Measurements from ENCODE around the gene IFTAP.
A peak's percentile ranks its signal among the peaks of the same experiment; 100 is the strongest.
"Not testable (repeated sequence)": the region's sequence is repeated elsewhere in the genome, so short reads cannot be mapped to it uniquely, and the experiment has no call there.

The IFTAP gene, protein sequence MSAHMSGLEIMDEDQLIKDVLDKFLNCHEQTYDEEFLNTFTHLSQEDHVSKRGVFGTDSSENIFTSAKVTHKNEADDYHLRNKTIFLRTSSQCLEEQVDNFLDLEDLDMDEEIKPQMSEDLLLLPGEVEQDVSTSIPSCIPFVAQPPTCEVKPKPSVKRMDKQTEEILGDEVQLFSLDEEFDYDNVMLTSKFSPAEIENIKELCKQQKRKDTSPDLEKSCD

DNA sequence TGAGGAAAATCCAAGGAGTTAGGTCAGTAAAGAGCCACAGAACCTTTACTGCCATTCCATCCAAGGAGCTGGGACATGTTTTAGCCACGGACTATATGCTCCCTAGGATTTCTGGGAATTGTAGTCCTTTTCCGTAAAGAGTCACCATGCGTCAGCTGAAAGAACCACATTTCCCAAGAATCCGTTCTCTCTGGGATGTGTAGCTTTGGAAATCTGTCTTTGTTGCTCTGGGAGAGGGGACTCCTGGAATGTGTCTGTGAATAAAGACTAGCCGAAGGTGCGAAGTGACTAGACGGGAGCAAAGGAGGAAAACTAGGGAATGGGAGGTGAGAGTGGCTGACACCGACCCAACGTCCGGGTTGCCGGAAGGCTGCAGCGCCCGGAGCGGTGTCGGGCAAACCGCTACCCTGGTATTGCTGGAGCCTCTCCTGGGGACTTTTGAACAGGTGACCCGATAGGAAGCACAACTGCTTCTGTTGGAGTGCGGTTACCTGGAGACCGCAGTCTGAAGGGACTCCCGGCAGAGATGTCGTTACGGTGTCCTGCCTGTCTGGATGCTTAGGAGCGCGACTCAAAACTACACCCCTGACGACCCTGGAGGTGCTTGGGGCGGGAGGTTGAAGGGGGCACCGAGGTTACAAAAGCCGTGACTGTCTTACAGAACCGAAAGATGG lies at the start of gene IFTAP:
IFTAP (plus strand) TSS at position 187 of the 674 bp plus-strand sequence. CDS start 15,602 bp downstream, outside the sequence.
- DNase-seq: peak; percentile 84

DNA sequence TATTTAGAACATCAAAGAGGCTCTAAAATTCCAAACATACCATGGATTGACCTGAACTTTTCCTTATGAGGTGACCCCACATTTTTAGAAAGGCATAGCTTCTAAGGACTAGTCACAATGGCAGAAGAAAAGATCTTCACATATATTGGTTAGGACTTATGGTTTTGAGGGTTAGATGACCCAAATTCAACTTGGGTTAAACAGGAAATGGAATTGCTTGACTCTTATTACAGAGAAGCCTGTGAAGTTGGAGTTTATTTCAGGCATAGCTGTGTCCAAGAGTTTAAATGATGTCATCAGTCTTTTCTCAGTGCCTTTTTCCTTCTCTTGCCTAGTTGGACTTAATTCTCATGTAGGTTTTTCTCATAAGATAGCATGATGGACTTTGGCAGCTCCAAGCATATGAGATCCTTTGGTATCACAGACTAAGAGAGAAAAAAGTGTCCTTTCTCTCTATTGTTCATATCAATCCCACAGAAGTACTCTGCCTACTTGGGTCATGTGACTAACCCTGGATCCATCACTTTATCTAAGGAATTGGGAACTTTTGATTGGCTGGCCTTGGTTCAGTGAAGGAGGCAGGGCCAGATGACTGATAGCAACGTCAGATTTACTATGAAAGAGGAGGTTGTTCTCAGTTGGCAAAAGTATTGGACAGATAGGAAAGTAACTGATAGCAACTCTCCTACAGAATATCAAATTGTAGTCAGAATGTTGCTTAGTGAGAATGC lies 43.8 kb upstream of the IFTAP start:
- no peak for DNase-seq

DNA sequence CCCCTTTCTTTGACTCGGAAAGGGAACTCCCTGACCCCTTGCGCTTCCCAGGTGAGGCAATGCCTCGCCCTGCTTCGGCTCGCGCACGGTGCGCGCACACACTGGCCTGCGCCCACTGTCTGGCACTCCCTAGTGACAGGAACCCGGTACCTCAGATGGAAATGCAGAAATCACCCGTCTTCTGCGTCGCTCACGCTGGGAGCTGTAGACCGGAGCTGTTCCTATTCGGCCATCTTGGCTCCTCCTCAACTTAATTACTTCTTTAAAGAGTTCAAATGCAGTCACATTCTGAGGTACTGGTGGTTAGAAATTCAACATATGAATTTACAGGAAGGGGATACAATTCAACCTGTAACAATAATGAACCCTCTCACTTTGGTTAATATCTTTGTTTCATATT lies 36.9 kb upstream of the IFTAP start:
- not testable (repeated sequence) for DNase-seq

DNA sequence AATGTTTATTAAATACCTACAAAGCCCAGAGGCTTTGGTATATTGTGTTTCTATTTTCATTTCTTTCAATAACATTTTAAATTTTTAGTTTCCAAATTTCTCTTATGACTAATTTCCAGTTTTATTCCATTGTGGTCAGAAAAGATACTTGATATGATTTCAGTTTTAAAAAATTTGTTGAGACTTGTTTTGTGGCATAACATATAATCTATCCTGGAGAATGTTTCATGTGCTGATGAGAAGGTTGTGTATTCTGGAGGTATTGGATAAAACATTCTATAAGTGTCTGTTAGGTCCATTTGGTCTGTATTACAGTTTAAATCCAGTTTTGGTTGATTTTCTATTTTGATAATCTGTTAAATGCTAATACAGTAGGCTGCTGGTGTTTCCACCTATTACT lies 36.3 kb upstream of the IFTAP start:
- no peak for DNase-seq

DNA sequence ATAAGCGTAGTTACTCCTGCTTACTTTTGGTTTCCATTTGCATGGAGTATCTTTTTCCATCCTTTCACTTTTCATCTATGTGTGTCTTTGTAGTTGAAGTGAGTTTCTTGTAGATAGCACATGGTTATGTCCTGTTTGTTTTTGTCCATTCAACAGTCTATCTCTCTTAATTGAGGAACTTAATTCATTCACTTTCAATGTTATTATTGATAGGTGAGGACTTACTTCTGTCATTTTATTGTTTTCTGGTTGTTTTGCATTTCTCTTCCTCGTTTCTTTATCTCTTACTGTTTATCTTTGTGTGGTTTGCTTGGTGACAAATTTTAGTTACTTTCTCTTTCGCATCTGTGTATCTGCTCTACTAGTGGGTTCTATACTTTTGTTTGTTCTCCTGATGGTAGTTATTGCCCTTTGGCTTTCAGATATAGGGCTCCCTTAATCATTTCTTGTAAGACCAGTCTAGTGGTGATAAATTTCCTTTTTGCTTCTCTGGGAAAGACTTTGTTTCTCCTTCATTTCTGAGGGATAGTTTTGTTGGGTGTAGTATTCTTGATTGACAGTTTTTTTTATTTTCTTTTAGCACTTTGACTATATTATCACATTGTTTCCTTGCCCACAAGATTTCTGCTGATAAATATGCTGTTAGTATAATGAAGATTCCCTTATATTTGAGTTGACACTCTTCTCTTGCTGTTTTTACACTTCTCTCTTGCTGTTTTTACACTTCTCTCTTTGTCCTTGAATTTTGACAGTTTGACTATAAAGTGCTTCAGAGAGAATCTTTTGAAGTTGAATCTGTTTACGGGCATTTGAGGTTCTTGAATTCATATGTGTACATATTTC lies 35.5 kb upstream of the IFTAP start:
- no peak for DNase-seq

DNA sequence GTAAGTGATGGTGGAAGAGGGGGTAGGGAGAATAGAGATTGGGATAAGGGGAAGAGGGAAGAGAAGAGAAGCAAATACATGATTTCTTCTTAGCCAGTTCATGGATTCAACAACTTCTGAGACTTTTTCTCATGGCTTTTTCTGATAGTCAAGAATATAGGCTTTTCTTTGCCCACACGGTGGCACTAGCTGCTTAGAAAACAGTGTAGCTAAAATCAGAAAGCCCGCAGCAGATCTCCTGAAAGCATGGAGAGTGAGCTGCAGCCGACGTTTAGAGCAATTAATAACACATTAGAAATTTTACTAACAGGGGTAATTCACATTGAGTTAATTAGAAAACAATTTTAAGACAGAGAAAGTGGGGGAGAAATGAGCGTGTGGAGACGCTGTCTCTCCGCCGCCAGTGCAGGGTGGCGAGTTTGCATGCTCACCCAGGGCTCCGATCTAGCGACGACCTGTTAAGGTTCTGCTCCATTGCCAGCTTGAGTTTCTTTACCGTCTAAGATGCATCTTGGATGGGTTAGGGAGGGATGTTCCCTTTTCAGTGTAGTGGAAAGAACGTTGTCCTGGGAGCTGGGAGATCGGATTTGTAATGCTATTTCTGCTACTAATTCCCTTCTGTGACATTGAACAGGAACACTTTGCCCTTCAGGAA lies 29.8 kb upstream of the IFTAP start:
- peak; percentile 2 for DNase-seq

DNA sequence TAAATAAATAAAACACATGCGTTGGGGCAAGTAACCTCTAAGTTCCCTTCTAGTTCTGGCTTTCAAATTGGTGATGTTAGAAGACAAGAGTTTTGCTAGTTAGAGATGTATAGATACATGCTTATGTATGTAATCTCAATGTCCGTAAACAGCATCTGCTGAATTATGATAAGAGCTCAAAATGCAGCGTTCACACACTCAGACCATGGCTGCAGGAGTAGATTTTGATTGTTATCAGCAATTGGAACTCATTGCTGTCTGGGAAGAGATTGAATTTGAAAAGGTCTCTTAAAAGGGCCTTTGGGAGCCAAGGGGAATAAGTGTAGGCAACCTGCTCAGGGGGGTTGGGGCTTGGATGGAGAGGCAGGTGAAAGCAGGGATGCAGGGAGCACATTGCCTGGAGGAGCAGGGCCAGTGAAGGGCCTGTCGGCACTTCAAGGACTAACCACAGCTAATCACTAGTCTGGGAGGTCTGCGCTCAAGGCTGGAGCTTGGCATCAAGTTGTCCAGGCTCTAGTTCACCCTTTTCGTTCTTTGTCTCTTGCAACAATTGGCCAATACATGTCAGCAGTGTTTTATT lies 29.2 kb upstream of the IFTAP start:
- DNase-seq: no peak

DNA sequence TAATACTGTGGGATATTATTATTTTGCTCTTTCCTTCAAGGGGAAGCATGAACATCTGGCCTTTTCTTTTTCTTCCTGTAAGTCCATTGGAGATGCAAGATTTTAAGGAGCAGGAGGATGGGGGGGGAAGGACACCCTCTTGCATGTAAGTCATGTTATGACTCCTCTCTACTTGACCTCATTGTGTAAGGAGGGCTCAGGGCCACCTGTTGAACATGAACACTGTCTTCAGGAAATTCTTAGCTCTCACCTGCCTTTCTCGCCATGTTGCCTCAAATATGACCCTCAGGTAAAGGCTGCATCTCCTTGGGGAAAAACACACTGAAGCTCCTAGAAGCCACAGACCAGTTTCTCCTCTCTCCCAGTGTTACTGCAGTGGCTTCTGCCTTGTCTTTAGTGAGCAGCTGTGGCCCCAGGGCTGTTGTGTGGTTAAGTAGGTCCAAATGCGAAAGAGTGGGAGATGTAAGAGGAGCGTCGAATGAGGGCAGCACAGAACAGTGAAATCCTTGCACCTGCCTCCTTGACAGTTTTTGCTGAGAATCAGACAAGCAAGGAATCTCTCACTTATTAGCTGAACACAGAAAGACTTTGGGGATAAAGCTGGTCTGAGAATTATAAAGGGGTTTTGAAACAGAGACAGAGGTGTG lies 27.8 kb upstream of the IFTAP start:
- DNase-seq: no peak

DNA sequence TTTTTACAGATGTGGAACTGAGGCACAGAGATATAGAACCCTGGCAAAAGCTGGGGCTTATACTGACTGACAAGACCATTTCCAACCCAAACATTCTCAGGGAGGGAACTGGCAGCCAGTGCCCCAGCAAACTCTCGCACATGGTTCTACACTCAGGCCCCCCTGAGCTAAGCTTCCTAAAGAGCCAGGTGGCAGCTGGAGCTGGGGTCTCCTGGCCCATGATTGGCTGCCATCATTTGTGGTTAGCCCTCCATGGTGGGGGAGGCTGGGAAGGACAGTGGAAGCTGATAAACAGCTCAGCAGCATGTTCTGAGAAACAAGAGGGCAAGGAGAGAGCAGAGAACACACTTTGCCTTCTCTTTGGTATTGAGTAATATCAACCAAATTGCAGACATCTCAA lies 26.6 kb upstream of the IFTAP start, which contains the start of gene RAG1:
RAG1 (plus strand) TSS at position 314 of the 400 bp plus-strand sequence. CDS start 5,298 bp downstream, outside the sequence.
- no peak for DNase-seq

DNA sequence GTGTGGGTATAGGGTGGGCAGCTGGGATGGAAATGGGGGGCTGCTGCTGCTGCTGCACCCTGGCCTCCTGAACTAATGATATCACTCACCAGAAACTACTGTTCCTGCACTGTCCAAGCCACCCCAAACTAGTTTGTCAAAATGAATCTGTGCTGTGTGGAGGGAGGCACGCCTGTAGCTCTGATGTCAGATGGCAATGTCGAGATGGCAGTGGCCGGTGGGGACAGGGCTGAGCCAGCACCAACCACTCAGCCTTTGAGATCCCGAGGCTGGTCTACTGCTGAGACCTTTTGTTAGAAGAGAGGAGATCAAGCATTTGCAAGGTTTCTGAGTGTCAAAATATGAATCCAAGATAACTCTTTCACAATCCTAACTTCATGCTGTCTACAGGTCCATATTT lies 25.2 kb upstream of the IFTAP start:
- DNase-seq: no peak

DNA sequence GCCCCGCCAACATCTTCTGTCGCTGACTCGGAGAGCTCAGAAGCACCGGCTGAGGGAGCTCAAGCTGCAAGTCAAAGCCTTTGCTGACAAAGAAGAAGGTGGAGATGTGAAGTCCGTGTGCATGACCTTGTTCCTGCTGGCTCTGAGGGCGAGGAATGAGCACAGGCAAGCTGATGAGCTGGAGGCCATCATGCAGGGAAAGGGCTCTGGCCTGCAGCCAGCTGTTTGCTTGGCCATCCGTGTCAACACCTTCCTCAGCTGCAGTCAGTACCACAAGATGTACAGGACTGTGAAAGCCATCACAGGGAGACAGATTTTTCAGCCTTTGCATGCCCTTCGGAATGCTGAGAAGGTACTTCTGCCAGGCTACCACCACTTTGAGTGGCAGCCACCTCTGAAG lies 19.8 kb upstream of the IFTAP start:
- no peak for DNase-seq

DNA sequence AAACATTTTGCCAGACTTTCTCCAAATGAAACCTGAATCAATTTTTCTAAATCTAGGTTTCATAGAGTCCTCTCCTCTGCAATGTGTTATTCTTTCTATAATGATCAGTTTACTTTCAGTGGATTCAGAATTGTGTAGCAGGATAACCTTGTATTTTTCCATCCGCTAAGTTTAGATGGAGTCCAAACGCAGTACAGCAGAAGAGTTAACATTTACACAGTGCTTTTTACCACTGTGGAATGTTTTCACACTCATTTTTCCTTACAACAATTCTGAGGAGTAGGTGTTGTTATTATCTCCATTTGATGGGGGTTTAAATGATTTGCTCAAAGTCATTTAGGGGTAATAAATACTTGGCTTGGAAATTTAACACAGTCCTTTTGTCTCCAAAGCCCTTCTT lies 16.9 kb upstream of the IFTAP start:
- DNase-seq: no peak

DNA sequence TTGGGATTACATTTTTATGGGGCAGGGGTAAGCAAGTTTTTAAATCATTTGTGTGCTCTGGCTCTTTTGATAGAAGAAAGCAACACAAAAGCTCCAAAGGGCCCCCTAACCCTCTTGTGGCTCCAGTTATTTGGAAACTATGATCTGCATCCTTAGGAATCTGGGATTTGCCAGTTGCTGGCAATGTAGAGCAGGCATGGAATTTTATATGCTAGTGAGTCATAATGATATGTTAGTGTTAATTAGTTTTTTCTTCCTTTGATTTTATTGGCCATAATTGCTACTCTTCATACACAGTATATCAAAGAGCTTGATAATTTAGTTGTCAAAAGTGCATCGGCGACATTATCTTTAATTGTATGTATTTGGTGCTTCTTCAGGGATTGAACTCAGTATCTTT lies 16.4 kb upstream of the IFTAP start:
- DNase-seq: no peak

DNA sequence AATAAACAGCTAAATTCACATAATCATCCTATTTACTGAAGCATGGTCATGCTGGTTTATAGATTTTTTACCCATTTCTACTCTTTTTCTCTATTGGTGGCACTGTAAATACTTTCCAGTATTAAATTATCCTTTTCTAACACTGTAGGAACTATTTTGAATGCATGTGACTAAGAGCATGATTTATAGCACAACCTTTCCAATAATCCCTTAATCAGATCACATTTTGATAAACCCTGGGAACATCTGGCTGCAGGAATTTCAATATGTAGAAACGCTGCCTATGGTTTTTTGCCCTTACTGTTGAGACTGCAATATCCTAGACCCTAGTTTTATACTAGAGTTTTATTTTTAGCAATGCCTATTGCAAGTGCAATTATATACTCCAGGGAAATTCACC lies 15.8 kb upstream of the IFTAP start:
- DNase-seq: no peak

DNA sequence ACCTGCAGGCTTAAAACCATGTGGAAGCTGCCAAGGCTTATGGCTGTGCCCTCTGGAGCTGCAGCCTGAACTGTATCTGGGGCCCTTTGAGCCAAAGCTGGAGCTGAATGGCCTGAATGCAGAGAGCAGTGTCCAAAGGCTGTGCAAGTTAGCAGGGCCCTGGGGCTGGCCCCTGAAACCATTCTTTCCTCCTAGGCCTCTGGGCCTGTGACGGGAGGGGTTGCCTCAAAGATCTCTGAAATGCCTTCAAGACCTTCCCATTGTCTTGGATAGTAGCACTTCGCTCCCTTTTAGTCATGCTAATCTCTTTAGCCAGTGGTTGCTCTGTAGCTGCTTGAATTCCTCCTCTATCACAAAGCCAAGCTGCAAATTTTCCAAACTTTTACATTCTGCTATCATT lies 12.8 kb upstream of the IFTAP start:
- no peak for DNase-seq

DNA sequence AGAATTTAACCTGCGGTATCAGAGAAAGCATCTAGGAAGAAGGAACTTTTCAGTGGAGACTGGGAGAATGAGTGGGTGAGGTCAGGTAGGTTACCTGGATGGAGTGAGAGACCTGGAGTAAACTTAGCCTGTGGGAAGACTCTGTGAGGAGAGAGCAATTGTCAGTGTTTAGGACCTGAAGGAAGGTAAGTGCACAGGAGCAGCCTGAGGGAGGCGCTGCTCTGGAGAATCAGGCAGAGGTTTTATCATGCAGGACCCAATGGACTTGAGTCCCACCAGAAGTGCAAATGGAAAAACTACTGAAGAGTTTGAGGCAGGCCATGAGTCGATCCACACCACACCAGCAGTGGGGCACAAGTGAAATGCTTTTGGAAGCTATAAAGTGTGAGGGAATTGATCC lies 10.6 kb upstream of the IFTAP start:
- DNase-seq: no peak

DNA sequence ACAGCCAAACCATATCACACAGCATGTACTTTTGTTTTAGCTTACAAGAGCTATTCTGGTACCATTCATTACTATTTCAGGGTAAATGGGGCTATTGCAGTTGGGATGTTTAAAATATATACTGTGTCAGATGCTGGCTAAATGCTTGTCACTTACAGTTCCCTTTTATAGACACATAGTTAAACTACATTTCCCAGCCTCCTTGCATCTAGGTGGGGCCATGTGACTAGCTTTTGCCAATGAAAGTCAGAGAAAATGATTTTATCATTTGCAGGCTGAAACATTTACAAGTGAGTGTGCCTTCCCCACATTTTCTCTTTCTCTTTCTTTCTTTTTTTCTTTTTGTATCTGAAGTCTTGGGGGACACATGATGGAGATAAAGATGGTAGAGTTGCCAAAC lies 7.8 kb upstream of the IFTAP start:
- DNase-seq: no peak

DNA sequence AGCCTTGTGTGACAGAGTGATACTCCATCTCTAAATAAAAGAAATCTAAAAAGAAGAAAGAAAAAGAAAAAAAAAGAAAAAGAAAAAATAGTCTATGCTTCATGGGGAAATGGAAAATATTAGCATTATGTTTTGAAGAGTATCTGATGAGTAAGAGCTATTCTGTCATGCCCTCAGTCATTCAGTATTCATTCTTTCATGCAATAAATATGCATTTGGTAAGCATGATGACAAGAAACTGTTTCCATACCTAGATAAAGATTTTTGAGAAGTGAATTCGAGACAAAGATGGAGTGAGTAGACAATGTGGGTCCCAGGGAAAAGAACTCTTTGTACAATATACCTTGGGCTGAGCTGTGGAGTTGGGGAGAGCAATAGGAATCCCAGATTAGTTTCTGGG lies 6.2 kb upstream of the IFTAP start:
- no peak for DNase-seq

DNA sequence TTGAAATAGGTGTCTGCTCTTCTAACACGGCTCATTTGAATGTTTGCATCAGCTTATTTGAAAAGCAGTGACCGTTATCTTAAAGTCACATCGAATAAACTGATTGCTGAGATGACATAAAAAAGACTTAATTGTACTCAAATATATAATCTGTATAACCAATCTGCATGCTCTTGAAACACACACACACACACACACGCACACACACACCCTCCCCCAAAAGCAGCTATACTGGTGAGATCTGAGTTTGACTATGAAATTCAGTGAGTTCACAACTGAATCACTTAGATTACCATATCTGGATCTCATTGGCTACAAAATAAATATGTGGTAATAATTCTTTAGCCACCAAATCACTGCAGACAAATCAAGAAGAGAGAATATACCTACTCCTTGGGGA lies 3.8 kb upstream of the IFTAP start:
- no peak for DNase-seq

DNA sequence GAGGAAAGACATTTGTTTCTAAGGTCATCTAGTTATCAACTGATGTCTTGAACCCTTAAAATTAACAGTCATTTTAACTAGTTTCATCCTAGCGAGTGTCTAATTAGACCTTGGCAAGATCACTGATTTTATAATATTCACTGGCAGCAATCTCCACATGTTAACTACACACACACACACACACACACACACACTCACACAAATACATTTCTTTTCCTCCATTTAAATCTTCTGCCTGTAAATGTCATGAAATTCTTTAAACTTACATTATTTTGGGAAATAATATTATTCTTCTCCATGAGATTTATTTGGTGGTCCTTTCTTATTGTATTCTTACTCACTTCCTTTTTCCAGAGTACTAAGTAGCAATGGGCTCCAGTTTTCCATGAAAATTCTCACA lies 2.9 kb upstream of the IFTAP start:
- no peak for DNase-seq

DNA sequence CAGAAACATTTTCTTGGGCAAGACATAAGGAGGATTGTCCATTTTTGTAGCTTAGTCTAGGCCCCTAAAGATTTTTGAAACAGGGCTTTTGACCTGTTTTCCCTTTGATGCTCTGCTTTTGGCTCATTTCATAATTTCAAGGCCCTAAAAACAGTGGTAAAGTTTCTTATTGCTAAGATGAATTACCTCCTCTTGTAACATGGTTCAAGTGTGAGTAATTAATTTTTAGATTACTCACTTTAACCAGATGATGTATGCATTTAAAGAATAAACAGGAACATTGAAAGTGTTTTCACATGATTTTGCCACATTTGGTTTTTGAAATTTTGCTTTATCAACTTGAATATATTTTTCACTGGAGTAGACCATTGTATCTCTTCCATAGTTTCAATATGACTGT lies 2.6 kb downstream of the IFTAP start:
- no peak for DNase-seq

DNA sequence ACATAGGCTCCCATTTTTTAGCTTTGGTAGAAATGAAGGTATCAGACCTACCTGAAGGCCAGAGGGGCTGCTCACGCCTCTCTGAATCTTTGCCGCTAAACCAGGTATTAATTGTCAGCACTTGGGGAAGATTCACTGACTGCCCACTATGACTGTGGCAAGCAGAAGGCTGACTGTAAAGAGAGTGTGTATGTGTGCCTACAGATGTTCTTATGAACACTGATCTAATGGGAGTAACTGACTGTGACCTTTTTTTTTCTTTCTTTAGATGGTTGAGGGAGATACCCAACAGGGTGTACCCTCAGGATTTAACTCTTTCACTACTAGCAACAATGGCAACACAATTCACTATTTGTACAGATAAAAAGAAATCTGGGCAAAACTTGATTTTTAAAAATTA lies 3.7 kb downstream of the IFTAP start, which contains the start of gene RAG2:
RAG2 (minus strand) TSS at position 186 of the 400 bp plus-strand sequence. CDS start 4,068 bp downstream, outside the sequence.
- no peak for DNase-seq

All from NCI-H1092 (cell line).